Activated T-cell treated with anti-CD3 and anti-CD28 coated beads, Interleukin-2, amount 50 U/mL, for 24 hours (primary cell): ENCODE data around the gene ADAMTS15.
"Not testable (repeated sequence)": the region's sequence is repeated elsewhere in the genome, so short reads cannot be mapped to it uniquely, and the experiment has no call there.

Experiments used
- DNase-seq: peaks from one replicate; pipeline ENCODE4 v3.0.0-alpha.2; 2020
- H3K27ac Mint-ChIP-seq: 2 replicates; pipeline ENCODE4 v1.8.0; 2020; ENCODE audit warnings: mild to moderate bottlenecking, mixed read lengths
- H3K27me3 Mint-ChIP-seq: 2 replicates; pipeline ENCODE4 v1.8.0; 2020; ENCODE audit warnings: mixed read lengths
- H3K36me3 Mint-ChIP-seq: 2 replicates; pipeline ENCODE4 v1.8.0; 2020; ENCODE audit warnings: low read depth, mixed read lengths
- H3K4me1 Mint-ChIP-seq: 2 replicates; pipeline ENCODE4 v1.8.0; 2020; ENCODE audit warnings: low read depth, mixed read lengths
- H3K4me3 Mint-ChIP-seq: 2 replicates; pipeline ENCODE4 v1.8.0; 2020; ENCODE audit warnings: mild to moderate bottlenecking, moderate library complexity, mixed read lengths
- H3K9me3 Mint-ChIP-seq: 2 replicates; pipeline ENCODE4 v1.8.0; 2020; ENCODE audit warnings: mixed read lengths

The ADAMTS15 gene

DNA sequence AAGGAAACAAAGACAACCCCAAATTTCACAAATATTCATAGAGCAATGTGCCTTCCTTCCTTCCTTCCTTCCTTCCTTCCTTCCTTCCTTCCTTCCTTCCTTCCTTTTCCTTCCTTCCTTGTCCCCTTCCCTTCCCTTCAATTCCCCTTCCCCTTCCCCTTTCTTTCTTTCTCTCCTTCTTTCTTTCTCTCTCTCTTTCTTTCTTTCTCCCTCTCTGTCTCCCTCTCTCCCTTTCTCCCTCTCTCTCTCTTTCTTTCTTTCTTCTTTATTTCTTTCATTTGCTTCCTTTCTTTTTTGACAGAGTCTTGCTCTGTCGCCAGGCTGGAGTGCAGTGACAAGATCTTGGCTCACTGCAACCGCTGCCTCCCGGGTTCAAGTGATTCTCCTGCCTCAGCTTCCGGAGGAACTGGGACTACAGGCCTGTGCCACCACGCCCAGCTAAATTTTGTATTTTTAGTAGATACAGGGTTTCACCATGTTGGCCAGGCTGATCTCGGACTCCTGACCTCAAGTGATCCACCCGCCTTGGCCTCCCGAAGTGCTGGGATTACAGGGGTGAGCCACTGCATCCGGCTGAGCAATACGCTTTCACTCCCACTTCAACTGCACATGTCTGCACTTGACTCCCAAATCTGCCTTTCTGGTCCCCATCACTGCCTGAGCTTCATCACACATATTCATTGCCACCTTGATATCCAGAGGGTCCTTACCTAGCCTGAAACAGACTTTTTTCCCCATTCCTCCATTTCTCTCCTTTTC lies 9.9 kb upstream of the ADAMTS15 start:
- not testable (repeated sequence) for H3K9me3 Mint-ChIP-seq, H3K27ac Mint-ChIP-seq, H3K27me3 Mint-ChIP-seq, DNase-seq, H3K36me3 Mint-ChIP-seq, H3K4me3 Mint-ChIP-seq
- peaks cover 11% of the 10 kb centered on the region for H3K4me1 Mint-ChIP-seq

DNA sequence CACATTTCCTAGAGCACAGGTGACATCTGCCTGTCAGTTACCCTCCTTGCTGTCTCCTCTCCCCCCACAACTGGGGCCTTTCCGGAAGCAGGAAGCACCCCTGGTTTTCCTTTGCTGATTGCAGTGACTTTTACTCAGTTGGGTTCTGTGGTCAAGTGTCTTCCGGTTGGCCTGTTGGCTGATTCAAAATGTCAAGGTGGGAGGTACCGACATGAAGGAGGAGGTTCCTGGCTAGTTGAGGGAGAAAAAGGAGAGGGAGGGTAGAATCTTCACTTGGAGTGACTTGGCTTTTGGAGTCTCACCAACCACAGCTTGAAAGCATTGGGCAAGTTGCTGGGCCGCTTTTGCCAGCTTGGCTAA lies 9.3 kb upstream of the ADAMTS15 start:
- H3K27me3 Mint-ChIP-seq, result no peaks in the 10 kb centered on the region
- peaks cover 11% of the 10 kb centered on the region for H3K4me1 Mint-ChIP-seq
- H3K4me3 Mint-ChIP-seq, result no peak overlapping the region
- H3K27ac Mint-ChIP-seq, result no peak overlapping the region
- no peaks in the 10 kb centered on the region for H3K9me3 Mint-ChIP-seq
- no peak for DNase-seq
- H3K36me3 Mint-ChIP-seq, result no peaks in the 10 kb centered on the region

DNA sequence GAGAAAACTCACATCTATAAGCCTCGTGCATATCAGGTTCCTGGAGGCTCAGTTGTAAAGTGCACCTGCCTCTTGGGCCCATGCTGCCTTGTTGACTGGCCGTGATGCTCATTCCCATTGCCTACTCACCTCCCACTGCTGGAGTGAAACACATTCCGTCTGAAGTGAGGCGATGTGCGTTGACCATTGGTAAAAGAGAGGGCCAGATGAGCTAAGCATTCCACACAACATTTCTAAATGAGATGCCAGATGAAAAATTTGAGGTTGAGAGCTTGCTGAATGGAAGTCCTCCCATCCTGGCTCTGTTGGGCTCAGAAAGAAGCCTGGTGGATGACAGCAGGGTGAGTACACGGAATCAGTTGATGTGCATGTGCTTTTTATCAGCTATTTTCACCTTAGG lies 8.6 kb upstream of the ADAMTS15 start:
- no peak for DNase-seq
- Mint-ChIP-seq H3K27ac (no peak overlapping the region), H3K4me3 (no peak overlapping the region), H3K4me1 (peaks cover 11% of the 10 kb centered on the region), H3K27me3 (no peaks in the 10 kb centered on the region), H3K9me3 (no peaks in the 10 kb centered on the region), H3K36me3 (no peaks in the 10 kb centered on the region)

DNA sequence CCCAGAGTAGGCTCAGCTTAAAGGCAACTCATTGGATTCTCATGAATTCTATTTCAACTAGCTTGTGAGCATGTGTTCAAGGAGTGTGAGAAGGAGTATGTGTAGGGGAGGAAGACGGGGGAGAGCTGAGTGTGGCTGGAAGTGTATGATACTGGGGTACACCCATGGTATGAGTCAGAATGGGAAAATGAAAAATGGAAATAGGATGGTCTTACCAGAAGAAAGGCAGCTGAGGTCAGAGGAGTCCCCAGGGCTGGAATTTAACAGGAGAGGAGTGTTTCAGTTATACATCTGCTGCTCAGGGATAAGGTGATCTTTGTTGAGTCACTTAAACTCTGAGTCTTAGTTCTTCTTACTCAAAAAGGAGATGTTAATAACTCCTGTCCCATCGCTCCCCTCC lies 6.7 kb upstream of the ADAMTS15 start:
- H3K36me3 Mint-ChIP-seq, result no peaks in the 10 kb centered on the region
- H3K9me3 Mint-ChIP-seq, result no peaks in the 10 kb centered on the region
- no peak overlapping the region for H3K4me3 Mint-ChIP-seq
- DNase-seq, result no peak
- peaks cover 8% of the 10 kb centered on the region for H3K27me3 Mint-ChIP-seq
- peaks cover 11% of the 10 kb centered on the region for H3K4me1 Mint-ChIP-seq
- H3K27ac Mint-ChIP-seq, result no peak overlapping the region

DNA sequence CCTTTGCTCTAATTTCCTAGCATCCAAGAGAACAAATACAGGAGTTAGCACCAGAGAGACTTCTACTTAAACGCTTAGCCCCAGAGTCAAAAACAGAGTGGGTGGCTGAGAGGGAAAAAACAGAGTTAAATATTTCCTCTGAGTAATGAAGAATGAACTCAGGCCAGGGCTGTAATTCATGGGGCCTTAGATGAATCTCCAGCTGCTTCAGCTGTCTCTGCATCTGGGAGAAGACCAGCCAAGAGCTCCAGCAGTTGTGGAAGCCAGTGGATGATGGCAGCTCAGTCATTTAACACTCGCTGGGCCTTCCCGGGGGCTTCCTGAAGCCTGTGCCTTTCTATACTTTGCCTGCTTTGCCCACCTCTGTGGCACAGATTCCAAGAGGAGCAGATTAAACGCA lies 5.7 kb upstream of the ADAMTS15 start:
- Mint-ChIP-seq H3K27me3 (peaks cover 14% of the 10 kb centered on the region), H3K4me3 (no peak overlapping the region), H3K36me3 (no peaks in the 10 kb centered on the region), H3K4me1 (peaks cover 11% of the 10 kb centered on the region), H3K27ac (no peak overlapping the region), H3K9me3 (no peaks in the 10 kb centered on the region)
- DNase-seq, result no peak

DNA sequence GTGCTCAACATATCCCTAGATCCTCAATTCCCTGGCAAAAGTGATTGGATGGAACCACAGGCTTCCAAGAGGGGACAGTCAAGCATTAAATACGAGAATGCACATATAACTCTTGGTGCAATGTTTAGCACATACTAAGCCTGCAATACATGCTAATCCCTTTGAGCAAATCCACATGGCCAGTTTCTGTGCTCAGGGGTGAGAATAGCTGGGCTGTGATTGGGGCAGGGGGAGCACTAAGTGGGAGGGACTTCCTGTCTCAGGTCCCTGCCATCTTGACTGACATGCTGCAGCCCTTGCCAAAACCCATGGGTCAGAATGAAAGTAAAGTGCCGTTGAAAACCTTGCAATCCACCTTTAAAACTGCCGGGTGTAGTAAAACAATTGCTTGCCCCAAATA lies 2.7 kb upstream of the ADAMTS15 start:
- Mint-ChIP-seq H3K4me1 (peaks cover 12% of the 10 kb centered on the region), H3K27ac (no peak overlapping the region), H3K27me3 (peaks cover 41% of the 10 kb centered on the region), H3K36me3 (no peaks in the 10 kb centered on the region), H3K9me3 (no peaks in the 10 kb centered on the region), H3K4me3 (no peak overlapping the region)
- DNase-seq, result no peak

DNA sequence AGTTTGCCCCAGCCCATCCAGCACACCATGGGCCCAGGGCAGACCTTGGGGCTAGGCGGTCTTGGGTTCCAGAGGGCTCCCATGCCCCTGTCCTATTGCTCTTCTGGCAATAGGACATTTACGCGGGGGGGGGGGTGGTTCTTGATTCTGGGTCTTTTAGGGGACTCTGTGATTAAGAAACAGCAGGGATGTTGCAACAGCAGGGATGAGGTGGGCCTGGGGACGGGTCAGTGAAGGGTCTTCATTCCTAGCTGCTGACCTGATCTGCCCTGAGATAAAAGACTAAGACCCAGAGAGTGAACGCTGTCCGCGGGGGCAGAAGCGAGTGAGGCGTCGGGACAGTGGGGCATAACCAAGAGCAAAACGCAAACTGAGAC lies 418 bp upstream of the ADAMTS15 start:
- no peak for DNase-seq
- H3K4me3 Mint-ChIP-seq, result peak overlapping the region; percentile 53
- no peaks in the 10 kb centered on the region for H3K9me3 Mint-ChIP-seq
- H3K4me1 Mint-ChIP-seq, result peaks cover 12% of the 10 kb centered on the region
- H3K27ac Mint-ChIP-seq, result no peak overlapping the region
- H3K36me3 Mint-ChIP-seq, result no peaks in the 10 kb centered on the region
- H3K27me3 Mint-ChIP-seq, result peaks cover 51% of the 10 kb centered on the region

DNA sequence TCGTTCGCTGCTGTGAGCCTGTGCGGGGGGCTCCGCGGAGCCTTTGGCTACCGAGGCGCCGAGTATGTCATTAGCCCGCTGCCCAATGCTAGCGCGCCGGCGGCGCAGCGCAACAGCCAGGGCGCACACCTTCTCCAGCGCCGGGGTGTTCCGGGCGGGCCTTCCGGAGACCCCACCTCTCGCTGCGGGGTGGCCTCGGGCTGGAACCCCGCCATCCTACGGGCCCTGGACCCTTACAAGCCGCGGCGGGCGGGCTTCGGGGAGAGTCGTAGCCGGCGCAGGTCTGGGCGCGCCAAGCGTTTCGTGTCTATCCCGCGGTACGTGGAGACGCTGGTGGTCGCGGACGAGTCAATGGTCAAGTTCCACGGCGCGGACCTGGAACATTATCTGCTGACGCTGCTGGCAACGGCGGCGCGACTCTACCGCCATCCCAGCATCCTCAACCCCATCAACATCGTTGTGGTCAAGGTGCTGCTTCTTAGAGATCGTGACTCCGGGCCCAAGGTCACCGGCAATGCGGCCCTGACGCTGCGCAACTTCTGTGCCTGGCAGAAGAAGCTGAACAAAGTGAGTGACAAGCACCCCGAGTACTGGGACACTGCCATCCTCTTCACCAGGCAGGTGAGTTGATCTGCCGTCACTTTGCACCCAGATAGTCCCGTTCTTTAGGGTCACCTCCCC lies 1.0 kb downstream of the ADAMTS15 start:
- no peaks in the 10 kb centered on the region for H3K9me3 Mint-ChIP-seq
- H3K36me3 Mint-ChIP-seq, result no peaks in the 10 kb centered on the region
- no peak overlapping the region for H3K27ac Mint-ChIP-seq
- peaks cover 12% of the 10 kb centered on the region for H3K4me1 Mint-ChIP-seq
- DNase-seq, result no peak
- peaks cover 55% of the 10 kb centered on the region for H3K27me3 Mint-ChIP-seq
- peak overlapping the region; percentile 46 for H3K4me3 Mint-ChIP-seq

DNA sequence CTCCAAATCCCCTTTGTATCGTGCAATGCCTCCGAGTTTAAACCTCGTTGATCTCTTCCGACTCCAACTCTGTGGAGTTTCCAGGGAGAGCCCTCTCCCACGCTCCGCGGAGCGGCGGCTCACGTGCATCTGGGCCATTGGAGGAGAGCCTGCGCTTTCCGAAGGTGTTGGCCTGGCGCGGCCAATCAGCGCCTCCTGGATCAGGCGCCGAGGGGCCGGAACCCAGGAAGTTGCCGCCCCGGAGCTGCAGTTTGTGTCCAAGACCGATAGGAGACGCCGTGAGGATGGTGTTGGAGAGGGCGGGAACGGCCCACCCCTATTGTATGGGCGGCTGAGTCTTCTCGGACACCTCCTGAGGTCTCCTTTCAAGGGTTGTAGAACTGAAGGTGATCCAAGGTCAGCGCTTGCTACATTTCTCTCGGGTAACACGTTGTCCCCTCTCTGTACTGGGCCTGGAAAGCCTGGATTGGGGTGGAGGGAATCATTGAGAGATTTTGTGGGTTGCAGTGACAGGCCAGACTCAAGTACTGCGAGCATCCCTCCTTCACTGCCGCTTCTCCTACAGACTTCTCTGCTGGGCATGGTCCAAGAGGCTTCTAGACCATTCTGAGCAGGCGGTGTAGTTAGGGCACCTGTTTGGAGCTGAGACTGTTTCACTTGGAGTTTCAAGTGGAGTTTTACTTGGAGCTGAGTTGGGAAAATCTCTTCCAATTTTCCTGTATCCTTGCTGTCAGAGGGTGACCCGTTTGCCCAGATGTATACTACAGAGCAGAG lies 1.7 kb downstream of the ADAMTS15 start:
- H3K36me3 Mint-ChIP-seq, result no peaks in the 10 kb centered on the region
- no peak overlapping the region for H3K4me3 Mint-ChIP-seq
- no peaks in the 10 kb centered on the region for H3K9me3 Mint-ChIP-seq
- H3K4me1 Mint-ChIP-seq, result peaks cover 12% of the 10 kb centered on the region
- peaks cover 62% of the 10 kb centered on the region for H3K27me3 Mint-ChIP-seq
- DNase-seq, result no peak
- no peak overlapping the region for H3K27ac Mint-ChIP-seq

DNA sequence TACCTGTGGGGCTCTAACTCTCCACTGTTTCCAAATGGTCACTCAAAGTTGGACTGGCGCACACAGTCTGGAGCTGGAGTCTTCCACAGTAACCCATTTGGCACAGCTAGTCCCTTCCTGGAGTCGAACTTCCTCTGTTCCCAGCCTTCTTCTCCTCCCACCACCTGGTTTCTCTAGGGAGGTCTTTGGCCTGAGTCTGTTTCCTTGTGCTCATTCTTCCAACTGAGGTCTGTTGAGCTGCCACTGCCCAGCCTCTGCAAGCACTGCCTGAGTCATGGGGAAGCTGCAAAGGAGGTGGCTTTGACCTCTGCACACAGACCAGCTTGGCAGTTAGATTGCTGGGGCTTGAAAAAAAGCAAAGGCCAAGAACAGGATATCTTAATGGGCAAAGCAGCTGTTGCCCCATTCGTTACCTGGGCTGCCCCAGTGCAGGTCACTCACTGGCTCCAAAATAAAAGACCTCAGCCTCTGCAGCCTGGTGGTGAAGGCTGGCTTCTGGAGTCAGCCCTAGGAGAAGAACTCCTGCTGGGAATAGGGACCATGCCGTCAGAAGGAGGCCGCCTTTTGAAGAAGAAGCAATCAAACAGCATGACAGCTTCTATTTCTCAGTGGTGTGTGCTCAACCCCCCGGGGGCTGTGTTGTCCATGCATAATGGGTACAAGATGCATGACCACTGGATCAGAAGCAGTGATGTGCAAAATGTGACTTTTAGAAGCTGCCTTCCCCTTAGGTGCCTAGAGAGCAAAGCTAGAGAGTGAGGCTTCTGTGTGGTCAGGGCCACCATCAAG lies 3.0 kb downstream of the ADAMTS15 start:
- Mint-ChIP-seq H3K4me3 (no peak overlapping the region), H3K36me3 (no peaks in the 10 kb centered on the region), H3K4me1 (peaks cover 12% of the 10 kb centered on the region), H3K9me3 (no peaks in the 10 kb centered on the region), H3K27me3 (peaks cover 59% of the 10 kb centered on the region), H3K27ac (no peak overlapping the region)
- DNase-seq, result no peak

DNA sequence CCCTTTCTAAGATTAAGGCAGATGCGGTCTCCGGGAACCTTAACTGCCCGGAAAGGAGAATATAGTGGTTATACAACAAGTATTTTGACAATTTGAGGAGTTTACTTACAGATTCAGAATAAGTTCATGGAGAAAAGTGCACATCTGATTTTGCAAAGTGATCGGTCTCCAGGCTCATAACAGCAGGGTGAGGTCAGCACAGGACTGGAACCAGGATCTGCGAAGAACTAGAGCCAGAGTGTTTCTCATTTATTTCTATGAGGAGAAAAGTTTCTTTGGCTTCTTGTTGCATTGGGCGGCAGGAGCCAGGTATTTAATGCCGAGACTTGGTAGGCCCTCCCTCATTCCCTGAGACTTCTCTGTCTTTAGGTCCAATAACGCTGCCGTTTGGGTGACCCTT lies 3.7 kb downstream of the ADAMTS15 start:
- H3K27ac Mint-ChIP-seq, result no peak overlapping the region
- H3K9me3 Mint-ChIP-seq, result no peaks in the 10 kb centered on the region
- DNase-seq, result no peak
- peaks cover 12% of the 10 kb centered on the region for H3K4me1 Mint-ChIP-seq
- H3K27me3 Mint-ChIP-seq, result peaks cover 53% of the 10 kb centered on the region
- H3K4me3 Mint-ChIP-seq, result no peak overlapping the region
- no peaks in the 10 kb centered on the region for H3K36me3 Mint-ChIP-seq

DNA sequence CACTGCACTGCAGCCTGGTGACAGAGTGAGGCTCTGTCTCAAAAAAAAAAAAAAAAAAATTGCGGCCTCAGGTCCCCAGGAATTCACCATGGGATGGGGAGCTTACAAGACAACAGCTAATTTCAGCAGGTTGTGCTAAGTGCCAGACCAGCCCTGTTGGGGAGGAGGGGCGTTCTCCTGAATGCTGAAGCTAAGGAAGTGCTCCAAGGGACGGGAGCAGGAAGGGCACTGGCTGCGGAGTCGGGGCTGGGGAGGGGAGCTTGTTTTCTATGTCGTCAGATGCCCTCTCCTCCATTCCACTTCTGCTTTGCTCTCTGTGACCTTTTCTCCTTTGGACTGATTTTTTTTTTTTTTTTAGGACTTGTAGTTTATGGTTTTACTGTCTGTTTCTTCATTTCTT lies 4.5 kb downstream of the ADAMTS15 start:
- Mint-ChIP-seq H3K27ac (no peak overlapping the region), H3K4me1 (peaks cover 12% of the 10 kb centered on the region), H3K36me3 (no peaks in the 10 kb centered on the region), H3K9me3 (no peaks in the 10 kb centered on the region), H3K4me3 (no peak overlapping the region), H3K27me3 (peaks cover 47% of the 10 kb centered on the region)
- DNase-seq, result no peak

DNA sequence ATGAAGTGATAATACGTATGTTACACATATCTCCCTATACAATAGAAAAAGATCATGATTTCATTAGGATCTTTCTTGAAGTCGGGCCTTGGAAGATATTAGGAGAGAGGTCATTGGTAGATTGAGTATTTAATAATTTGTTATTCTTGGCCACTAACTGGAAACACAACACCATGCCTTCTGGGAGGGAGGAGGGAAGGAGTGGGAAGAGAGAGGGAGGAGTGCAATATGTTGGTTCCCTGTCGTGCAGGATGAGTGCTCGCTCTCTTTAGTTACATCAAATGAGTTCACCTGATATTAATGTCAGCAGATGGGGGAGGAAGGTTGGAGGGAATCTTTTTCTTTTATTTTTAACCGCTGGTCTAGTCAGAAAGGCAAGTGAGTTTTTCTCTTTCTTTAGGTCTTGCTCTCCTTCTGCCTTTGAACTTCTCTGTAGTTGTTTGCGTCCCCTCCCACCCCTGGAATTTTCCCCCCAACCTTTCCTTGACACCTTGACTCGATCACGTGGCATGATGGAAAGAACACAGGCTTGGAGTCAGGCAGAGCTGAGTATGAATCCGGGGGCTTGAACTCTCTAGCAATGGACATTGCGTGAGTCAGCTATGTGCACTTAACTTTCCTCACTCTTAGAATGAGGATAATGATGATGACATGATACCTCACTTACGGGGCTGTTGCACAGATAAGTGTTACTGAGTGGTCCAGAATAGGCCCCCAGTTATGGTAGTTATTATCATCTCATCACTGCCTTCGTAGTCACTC lies 6.2 kb downstream of the ADAMTS15 start:
- Mint-ChIP-seq H3K36me3 (no peaks in the 10 kb centered on the region), H3K27ac (no peak overlapping the region), H3K27me3 (peaks cover 34% of the 10 kb centered on the region), H3K4me3 (no peak overlapping the region), H3K4me1 (peaks cover 4% of the 10 kb centered on the region), H3K9me3 (no peaks in the 10 kb centered on the region)
- DNase-seq, result no peak
